Neuronal stem cell (in vitro differentiated cells): ENCODE data around the gene ILK.

Experiments used
- DNase-seq: peaks from one replicate; pipeline ENCODE4 v3.0.0-alpha.2; 2013; ENCODE audit warnings: low spot score
- H2AFZ ChIP-seq: one replicate; pipeline ENCODE4 v1.6.1; 2013; ENCODE audit warnings: mild to moderate bottlenecking, low read length, inconsistent platforms
- H2AK5ac ChIP-seq: 2 replicates; pipeline ENCODE4 v1.6.1; 2013; ENCODE audit warnings: low read depth, mild to moderate bottlenecking, inconsistent platforms, low read length, moderate library complexity, mixed read lengths
- H2BK120ac ChIP-seq: 2 replicates; pipeline ENCODE4 v1.6.1; 2013; ENCODE audit warnings: low read depth, mild to moderate bottlenecking, inconsistent platforms, low read length, moderate library complexity, mixed read lengths
- H2BK12ac ChIP-seq: one replicate; pipeline ENCODE4 v1.6.1; 2013; ENCODE audit warnings: low read length, inconsistent platforms
- H2BK15ac ChIP-seq: 2 replicates; pipeline ENCODE4 v1.6.1; 2013; ENCODE audit warnings: mild to moderate bottlenecking, low read length, inconsistent platforms, mixed read lengths
- H2BK5ac ChIP-seq: one replicate; pipeline ENCODE4 v1.6.1; 2013; ENCODE audit warnings: inconsistent platforms, mild to moderate bottlenecking, low read length, moderate library complexity
- H3K14ac ChIP-seq: one replicate; pipeline ENCODE4 v1.6.1; 2013; ENCODE audit warnings: low read length, inconsistent platforms
- H3K18ac ChIP-seq: 2 replicates; pipeline ENCODE4 v1.6.1; 2013; ENCODE audit warnings: low read length, inconsistent platforms
- H3K23ac ChIP-seq: 2 replicates; pipeline ENCODE4 v1.6.1; 2013; ENCODE audit warnings: low read depth, mild to moderate bottlenecking, mixed read lengths, low read length, inconsistent platforms; ENCODE audit not compliant: poor library complexity
- H3K27ac ChIP-seq: replicated peaks from 3 replicates; pipeline ENCODE4 v1.5.1; 2013; ENCODE audit warnings: low read length, inconsistent platforms
- H3K27me3 ChIP-seq, 3 experiments: 2 replicates each; pipeline ENCODE4 v1.6.1; 2013; ENCODE audit warnings: low read length in 3 of 3, mild to moderate bottlenecking in 2 of 3, inconsistent platforms in 1 of 3, low read depth in 1 of 3, mixed read lengths in 1 of 3, moderate library complexity in 1 of 3; ENCODE audit not compliant: control insufficient read depth in 3 of 3, insufficient read depth in 3 of 3
- H3K36me3 ChIP-seq, 2 donors: replicated peaks in 1 of 2; 2 replicates each; pipeline ENCODE4 v1.6.1; 2013; ENCODE audit warnings: low read length in 2 of 2; ENCODE audit not compliant: control insufficient read depth in 2 of 2, insufficient read depth in 2 of 2
- H3K4ac ChIP-seq: 2 replicates; pipeline ENCODE4 v1.6.1; 2013; ENCODE audit warnings: inconsistent platforms, mild to moderate bottlenecking, low read length, moderate library complexity
- H3K4me1 ChIP-seq, 2 donors: 1 replicate in 1 of 2; 2 replicates in 1 of 2; pipeline ENCODE4 v1.6.1; 2013; ENCODE audit warnings: low read length in 2 of 2, low read depth in 1 of 2; ENCODE audit not compliant: control insufficient read depth in 2 of 2, insufficient read depth in 1 of 2
- H3K4me2 ChIP-seq: one replicate; pipeline ENCODE4 v1.6.1; 2013; ENCODE audit warnings: mild to moderate bottlenecking, low read length, inconsistent platforms; ENCODE audit not compliant: insufficient read depth, poor library complexity, severe bottlenecking
- H3K4me3 ChIP-seq, 2 donors: 2 replicates each; pipeline ENCODE4 v1.5.1; 2013; ENCODE audit warnings: low read length in 2 of 2, mild to moderate bottlenecking in 2 of 2, inconsistent platforms in 1 of 2, moderate library complexity in 1 of 2
- H3K79me1 ChIP-seq: one replicate; pipeline ENCODE4 v1.6.1; 2013; ENCODE audit warnings: low read depth, mild to moderate bottlenecking, inconsistent platforms, low read length, moderate library complexity
- H3K9ac ChIP-seq: one replicate; pipeline ENCODE4 v1.6.1; 2013; ENCODE audit warnings: mild to moderate bottlenecking, low read depth, low read length, inconsistent platforms; ENCODE audit not compliant: poor library complexity
- H3K9me3 ChIP-seq, 2 donors: replicated peaks in 1 of 2; 2 replicates each; pipeline versions ENCODE3 to v1.6.1; 2013; ENCODE audit warnings: low read length in 2 of 2, mild to moderate bottlenecking in 2 of 2, inconsistent platforms in 1 of 2, low read depth in 1 of 2, mixed read lengths in 1 of 2, moderate library complexity in 1 of 2; ENCODE audit not compliant: control insufficient read depth in 2 of 2, insufficient read depth in 1 of 2
- H4K8ac ChIP-seq: one replicate; pipeline ENCODE4 v1.6.1; 2013; ENCODE audit warnings: low read depth, mild to moderate bottlenecking, inconsistent platforms, low read length, moderate library complexity
- H4K91ac ChIP-seq: one replicate; pipeline ENCODE4 v1.6.1; 2013; ENCODE audit warnings: low read length, low read depth, mild to moderate bottlenecking, inconsistent platforms; ENCODE audit not compliant: poor library complexity
- WGBS, 2 donors: extraction: QIAGEN DNeasy Blood & Tissue Kit; methylation state at CpG; one replicate each; pipeline ENCODE4 v1.1.7; 2013; ENCODE audit warnings: missing lambda C conversion rate in 2 of 2, mixed read lengths in 1 of 2; ENCODE audit not compliant: insufficient read length in 2 of 2, insufficient replicate concordance in 1 of 2; ENCODE audit errors: extremely low coverage in 2 of 2; 5-methylcytosine and 5-hydroxymethylcytosine counted together

The ILK gene

DNA sequence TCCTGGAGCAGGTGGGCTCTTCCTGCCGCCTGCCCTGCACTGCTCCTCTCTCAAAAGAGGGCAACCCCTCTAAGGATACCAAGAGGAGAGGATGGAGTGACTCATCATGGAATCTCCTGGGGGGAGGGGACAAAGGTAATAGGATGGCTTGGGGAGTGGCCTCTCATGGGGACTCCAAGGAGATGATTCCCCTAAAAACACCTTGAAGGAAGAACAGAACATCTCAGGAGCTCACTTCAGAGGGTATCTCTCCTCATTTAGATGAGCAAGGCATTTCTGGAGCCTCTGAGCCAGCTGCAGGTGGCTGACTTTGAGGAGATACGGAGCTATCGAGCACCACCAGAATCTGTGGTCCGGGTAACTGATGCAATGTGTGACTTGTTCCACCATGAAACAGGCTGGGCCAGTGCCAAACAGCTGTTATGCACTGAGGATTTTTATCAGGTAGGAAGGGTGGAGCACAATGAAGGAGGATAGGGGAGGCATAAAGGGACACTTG, 40.4 kb upstream of the ILK start:
- H3K4me2 ChIP-seq = no peak overlapping the region
- H3K79me1 ChIP-seq = no peaks in the 10 kb centered on the region
- no peak overlapping the region for H3K4ac ChIP-seq
- no peak overlapping the region for H3K27ac ChIP-seq
- H3K27me3 ChIP-seq = no peaks in the 10 kb centered on the region
- H2BK12ac ChIP-seq = no peak overlapping the region
- no CpG with 5 or more reads among the region's 4 CpGs for WGBS, 2 donors
- no peak overlapping the region for H2AFZ ChIP-seq
- peaks cover 0 to 1% of the 10 kb centered on the region in 2 donors for H3K4me1 ChIP-seq
- no peak overlapping the region for H3K4me3 ChIP-seq
- no peaks in the 10 kb centered on the region for H3K9me3 ChIP-seq
- DNase-seq = no peak
- no peak overlapping the region for H2BK120ac ChIP-seq
- no peak overlapping the region for H3K23ac ChIP-seq
- H3K14ac ChIP-seq = no peak overlapping the region
- H2AK5ac ChIP-seq = no peak overlapping the region
- H2BK15ac ChIP-seq = no peak overlapping the region
- no peak overlapping the region for H3K18ac ChIP-seq
- no peak overlapping the region for H4K91ac ChIP-seq
- H3K36me3 ChIP-seq = peaks cover 0 to 2% of the 10 kb centered on the region in 2 donors
- H4K8ac ChIP-seq = no peak overlapping the region
- no peak overlapping the region for H2BK5ac ChIP-seq
- no peak overlapping the region for H3K9ac ChIP-seq

- Histone ChIP-seq H2BK12ac (no peak overlapping the region), H2BK120ac (no peak overlapping the region), H3K14ac (no peak overlapping the region), H3K27ac (no peak overlapping the region), H3K9ac (no peak overlapping the region), H3K4me1 (peaks cover 0 to 1% of the 10 kb centered on the region in 2 donors), H3K18ac (no peak overlapping the region), H3K4me2 (no peak overlapping the region), H3K36me3 (peaks cover 0 to 2% of the 10 kb centered on the region in 2 donors), H4K91ac (no peak overlapping the region), H2AK5ac (peak overlapping the region; percentile 16), H3K27me3 (no peaks in the 10 kb centered on the region), H3K23ac (peak overlapping the region; percentile 31), H2BK15ac (no peak overlapping the region), H3K4ac (no peak overlapping the region), H3K4me3 (no peak overlapping the region), H3K9me3 (no peaks in the 10 kb centered on the region), H3K79me1 (no peaks in the 10 kb centered on the region), H2BK5ac (no peak overlapping the region), H4K8ac (no peak overlapping the region), H2AFZ (no peak overlapping the region)
- WGBS, 2 donors = no CpG with 5 or more reads among the region's 10 CpGs
- DNase-seq = no peak
These were observed 39.9 kb upstream of the ILK start for GRCh38 chr11:6563667-6564066.

GRCh38 chr11:6565325-6565724, 38.2 kb upstream of the ILK start:
- no peak overlapping the region for H2BK120ac ChIP-seq
- no peak overlapping the region for H3K18ac ChIP-seq
- H3K27ac ChIP-seq = no peak overlapping the region
- no peak overlapping the region for H2AFZ ChIP-seq
- H2AK5ac ChIP-seq = no peak overlapping the region
- H2BK15ac ChIP-seq = no peak overlapping the region
- H4K91ac ChIP-seq = no peak overlapping the region
- H3K4me3 ChIP-seq = no peak overlapping the region
- no peak overlapping the region for H3K4me2 ChIP-seq
- no CpG with 5 or more reads among the region's 2 CpGs for WGBS, 2 donors
- no peak overlapping the region for H3K4ac ChIP-seq
- no peak overlapping the region for H4K8ac ChIP-seq
- H3K9ac ChIP-seq = no peak overlapping the region
- no peaks in the 10 kb centered on the region for H3K9me3 ChIP-seq
- no peak overlapping the region for H2BK5ac ChIP-seq
- H2BK12ac ChIP-seq = no peak overlapping the region
- H3K14ac ChIP-seq = no peak overlapping the region
- DNase-seq = no peak
- no peak overlapping the region for H3K23ac ChIP-seq
- H3K27me3 ChIP-seq = no peaks in the 10 kb centered on the region
- peaks cover 0 to 2% of the 10 kb centered on the region in 2 donors for H3K36me3 ChIP-seq
- H3K4me1 ChIP-seq = peaks cover 0 to 1% of the 10 kb centered on the region in 2 donors
- no peaks in the 10 kb centered on the region for H3K79me1 ChIP-seq

DNA sequence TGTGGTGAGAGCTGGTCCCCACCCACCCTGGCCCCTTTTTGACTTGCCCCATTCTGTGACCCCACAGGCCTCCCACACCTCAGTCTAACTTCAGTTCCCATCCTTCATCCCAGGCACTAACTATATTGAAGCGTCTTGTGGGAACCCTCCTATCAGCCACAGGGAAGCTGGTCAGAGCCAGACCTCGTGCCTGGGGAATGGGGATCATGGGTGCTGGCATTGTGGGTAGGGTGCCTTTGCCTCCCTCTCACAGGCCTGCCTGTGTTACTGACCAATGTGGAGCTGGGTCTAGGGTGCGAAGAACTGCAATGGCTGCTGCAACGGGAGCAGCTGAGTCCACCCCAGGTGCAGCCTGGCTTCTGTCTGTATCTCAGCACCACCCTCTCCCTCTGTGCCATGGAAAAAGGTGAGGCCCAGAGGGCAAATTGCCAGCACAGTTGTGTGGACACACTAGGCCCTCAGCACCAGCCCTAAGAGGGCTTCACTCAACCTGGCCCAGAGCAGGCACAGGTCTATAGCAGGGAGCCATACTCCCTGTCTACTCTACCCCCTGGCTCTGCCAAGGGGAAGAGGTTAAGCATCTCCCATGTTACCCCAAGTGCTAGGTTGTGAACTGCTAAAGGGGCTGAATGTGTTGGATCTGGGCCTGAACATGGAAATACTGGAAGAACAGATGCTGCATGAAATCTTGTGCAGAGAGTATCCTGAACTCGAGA, 37.4 kb upstream of the ILK start:
- H3K18ac ChIP-seq = no peak overlapping the region
- no peak overlapping the region for H2BK12ac ChIP-seq
- H3K4me2 ChIP-seq = no peak overlapping the region
- WGBS, 2 donors = no CpG with 5 or more reads among the region's 5 CpGs
- DNase-seq = no peak
- no peak overlapping the region for H3K27ac ChIP-seq
- H3K14ac ChIP-seq = no peak overlapping the region
- H3K36me3 ChIP-seq = peaks cover 0 to 2% of the 10 kb centered on the region in 2 donors
- no peak overlapping the region for H2BK120ac ChIP-seq
- peaks cover 0 to 1% of the 10 kb centered on the region in 2 donors for H3K4me1 ChIP-seq
- H4K8ac ChIP-seq = no peak overlapping the region
- H2BK15ac ChIP-seq = no peak overlapping the region
- no peaks in the 10 kb centered on the region for H3K27me3 ChIP-seq
- no peaks in the 10 kb centered on the region for H3K9me3 ChIP-seq
- no peak overlapping the region for H2AFZ ChIP-seq
- no peak overlapping the region for H3K4ac ChIP-seq
- H3K23ac ChIP-seq = no peak overlapping the region
- H2AK5ac ChIP-seq = no peak overlapping the region
- no peak overlapping the region for H3K9ac ChIP-seq
- H3K4me3 ChIP-seq = no peak overlapping the region
- no peak overlapping the region for H2BK5ac ChIP-seq
- no peak overlapping the region for H4K91ac ChIP-seq
- no peaks in the 10 kb centered on the region for H3K79me1 ChIP-seq
